ENCODE results near the gene OR5B3.

The OR5B3 gene

GRCh38 chr11:58390551-58391063 is 16.1 kb downstream of the OR5B3 start:
- TF ChIP-seq CTCF (IDR thresholded peaks at IDR 0.05; ENCODE audit: low read depth, low read length), result no peak
- H3K4me3 ChIP-seq (ENCODE audit: low read depth, low read length), result no peak overlapping the region

GRCh38 chr11:58358969-58359368 is 47.7 kb downstream of the OR5B3 start, which contains the start of gene OR5B17:
Gene OR5B17 (minus strand): TSS chr11:58359069. CDS start chr11:58359069, 0 bp downstream.
- H3K4me3 ChIP-seq (ENCODE audit: low read depth, low read length), result no peak within 1 kb of the TSS
- TF ChIP-seq CTCF (IDR thresholded peaks at IDR 0.05; ENCODE audit: low read depth, low read length), result no peak

GRCh38 chr11:58354727-58355126 is 51.9 kb downstream of the OR5B3 start:
- no peak for TF ChIP-seq CTCF (IDR thresholded peaks at IDR 0.05; ENCODE audit: low read depth, low read length)
- no peak overlapping the region for H3K4me3 ChIP-seq (ENCODE audit: low read depth, low read length)

All from WI38 (cell line).